K562 (cell line): ENCODE data around the gene ZDHHC14. TPM values are rescaled to one million over a fixed set of nuclear protein-coding genes. Genes with fewer than 3 reads are reported as not detected.

Experiments
- CBFA2T2 ChIP-seq: fragments of 450-650 bp; conservative IDR thresholded peaks from 2 replicates; pipeline ENCODE4 v1.6.1; 2017; ENCODE audit warnings: mild to moderate bottlenecking
- CEBPB ChIP-seq: fragments of 450-650 bp; IDR thresholded peaks from 2 replicates; pipeline ENCODE4 v1.6.1; 2016; ENCODE audit warnings: missing genetic modification characterization, missing compliant biosample characterization
- HDAC3 ChIP-seq: fragments of 450-650 bp; IDR thresholded peaks from 2 replicates; pipeline ENCODE4 v1.6.1; 2018; ENCODE audit warnings: borderline replicate concordance, mild to moderate bottlenecking, moderate library complexity; ENCODE audit not compliant: partially characterized antibody
- HMGXB4 ChIP-seq: sonication (generic); formaldehyde crosslinking; IDR thresholded peaks from 2 replicates; pipeline ENCODE4 v1.8.1; 2023; ENCODE audit warnings: mild to moderate bottlenecking, missing genetic modification reagents
- IFI16 ChIP-seq: fragments of 250-450 bp; sonication (Bioruptor Pico); IDR thresholded peaks from 2 replicates; pipeline ENCODE4 v2.1.2; 2022; ENCODE audit warnings: mild to moderate bottlenecking, inconsistent platforms
- MGA ChIP-seq: fragments of 450-650 bp; IDR thresholded peaks from 2 replicates; pipeline ENCODE4 v1.6.1; 2016; ENCODE audit warnings: mild to moderate bottlenecking, moderate library complexity
- SIN3A ChIP-seq, 2 experiments: fragments of 150-350 bp in 1 of 2; IDR thresholded peaks; 2 replicates each; pipeline ENCODE4 v1.6.1; 2011 to 2016; ENCODE audit warnings: borderline replicate concordance in 2 of 2, low read depth in 2 of 2, low read length in 2 of 2, mild to moderate bottlenecking in 2 of 2, moderate library complexity in 2 of 2; ENCODE audit not compliant: control insufficient read depth in 1 of 2
- SIX5 ChIP-seq, 2 experiments: IDR thresholded peaks; 2 replicates each; pipeline ENCODE4 v1.6.1; 2011; ENCODE audit warnings: low read length in 2 of 2, borderline replicate concordance in 1 of 2, low read depth in 1 of 2, mild to moderate bottlenecking in 1 of 2, moderate library complexity in 1 of 2; ENCODE audit not compliant: insufficient read depth in 1 of 2
- TAL1 ChIP-seq: fragments of 450-650 bp; IDR thresholded peaks from 2 replicates; pipeline ENCODE4 v1.6.1; 2016; ENCODE audit warnings: mild to moderate bottlenecking
- TEAD4 ChIP-seq, 2 experiments: sonication (generic) in 1 of 2; formaldehyde crosslinking in 1 of 2; IDR thresholded peaks; 2 replicates each; pipeline versions ENCODE4 v1.6.1 to v1.8.0; 2012 to 2022; ENCODE audit warnings: borderline replicate concordance in 1 of 2, inconsistent platforms in 1 of 2, low read length in 1 of 2, mild to moderate bottlenecking in 1 of 2, missing genetic modification reagents in 1 of 2
- TRIM24 ChIP-seq, 2 experiments: fragments of 450-650 bp; IDR thresholded peaks; 2 replicates each; pipeline ENCODE4 v1.6.1; 2016
- YY1 ChIP-seq, 3 experiments: IDR thresholded peaks; 2 replicates each; pipeline ENCODE4 v1.6.1; 2011; ENCODE audit warnings: low read length in 2 of 3, mild to moderate bottlenecking in 2 of 3, moderate library complexity in 2 of 3, borderline replicate concordance in 1 of 3, control low read depth in 1 of 3, low read depth in 1 of 3; ENCODE audit not compliant: insufficient read depth in 3 of 3, insufficient replicate concordance in 2 of 3, control insufficient read depth in 1 of 3, insufficient read length in 1 of 3; ENCODE audit errors: extremely low read depth in 1 of 3
- polyA plus RNA-seq, 8 experiments: library from polyadenylated mRNA; depleted of rRNA in 4 of 8; stranded (reverse) in 5 of 8; unstranded in 3 of 8; fragments of >200 nt; fragmentation: Nextera tagmentation in 2 of 8; fragmentation: Illumina TruSeq in 1 of 8; extraction: Ambion mirVana in 2 of 8; extraction: Trizol in 1 of 8; gene quantifications; 2 replicates each; pipeline versions ENCODE4 v1.2.1 to v1.2.3, GENCODE V29; 2011 to 2014; ENCODE audit warnings: inconsistent platforms in 1 of 8, missing spikeins in 1 of 8
- total RNA-seq, 7 experiments: library from RNA; depleted of rRNA in 6 of 7; stranded (reverse); fragments of >200 nt in 6 of 7; fragmentation: Illumina TruSeq in 2 of 7; extraction: Trizol in 2 of 7; gene quantifications; 2 replicates each; pipeline versions ENCODE4 v1.2.1 to v1.2.3, GENCODE V29; 2011 to 2021; ENCODE audit warnings: low replicate concordance in 1 of 7

Gene ZDHHC14
- total and polyA plus RNA-seq, 9 of the 15 experiments (the other 6 are each of a cell fraction or from before 2014, with no cell fraction given) = 0.92 to 23.1 (median 13.8) TPM

DNA sequence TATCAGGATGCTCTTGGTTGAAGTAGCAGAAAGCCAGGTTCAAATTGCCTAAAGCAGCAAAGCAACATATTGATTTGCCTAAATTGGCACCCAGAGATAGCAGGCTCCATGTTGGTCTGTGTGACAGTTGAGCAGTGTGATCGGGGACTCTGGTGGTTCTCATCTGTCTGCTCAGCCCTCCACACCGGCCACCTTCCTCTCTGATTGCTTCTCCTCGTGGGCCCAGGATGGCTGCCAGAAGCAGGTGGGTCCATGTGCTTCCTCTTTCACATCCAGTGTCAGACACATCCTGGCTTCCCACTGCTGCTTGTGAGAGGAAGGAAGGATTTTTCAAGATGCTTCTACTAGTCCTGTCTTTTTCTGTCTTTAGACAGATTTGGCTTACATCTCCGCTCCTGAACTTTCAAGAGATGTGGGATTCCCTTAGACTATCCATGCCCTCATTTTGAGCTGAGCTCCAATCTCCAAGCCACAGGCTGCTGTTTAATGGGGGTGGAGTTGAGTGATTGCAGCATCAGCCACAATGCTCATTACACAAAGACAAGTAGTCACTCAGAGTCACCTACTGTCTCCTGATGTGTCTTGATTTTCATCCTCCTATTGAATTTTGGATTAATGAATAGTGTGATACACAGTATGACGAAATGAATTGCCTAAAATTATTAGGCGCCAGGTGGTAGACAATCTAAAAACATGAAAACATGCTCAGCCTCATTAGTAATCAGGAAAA is 122.2 kb downstream of the ZDHHC14 start (continued):
- TF ChIP-seq MGA (peak; percentile 65), SIX5 (IDR thresholded peaks at IDR 0.05; ENCODE audit: borderline replicate concordance in 1 of 2, insufficient read depth in 1 of 2, low read depth in 1 of 2, low read length in 2 of 2) (no peak), HDAC3 (no peak), CEBPB (tag) (peak; percentile 49; the same call in 1 of the 2 replicates), IFI16 (CRISPR knock-in tag) (no peak), HMGXB4 (CRISPR knock-in tag) (no peak), TAL1 (peak; percentile 38; the same call in 1 of the 2 replicates), SIN3A (IDR thresholded peaks at IDR 0.05; ENCODE audit: borderline replicate concordance in 2 of 2, control insufficient read depth in 1 of 2, low read depth in 2 of 2, low read length in 2 of 2) (no peak), CBFA2T2 (0 out of 2 replicates have a peak, but pooled peaks have one; percentile 7), TRIM24 (IDR thresholded peaks at IDR 0.05) (peak in 1 of 2 experiments; percentile 15; a peak in 1 of 4 replicates), YY1 (IDR thresholded peaks at IDR 0.05; ENCODE audit: borderline replicate concordance in 1 of 3, control insufficient read depth in 1 of 3, extremely low read depth in 1 of 3, insufficient read depth in 3 of 3, insufficient read length in 1 of 3, insufficient replicate concordance in 2 of 3, low read depth in 1 of 3, low read length in 2 of 3) (peak in 1 of 3 experiments; percentile 6), TEAD4 (IDR thresholded peaks at IDR 0.05; ENCODE audit: low read length) (0 out of 2 replicates have a peak, but pooled peaks have one; percentile 17), TEAD4 (CRISPR knock-in tag; IDR thresholded peaks at IDR 0.05; ENCODE audit: borderline replicate concordance) (no peak)
